GM19025 (cell line): ENCODE data around the gene CHST3.
"Not testable (repeated sequence)": the region's sequence is repeated elsewhere in the genome, so short reads cannot be mapped to it uniquely, and the experiment has no call there.

Experiments used
- ATAC-seq: cut with Tn5 transposase; IDR thresholded peaks from one replicate; pipeline ENCODE4 v1.9.1; 2021; ENCODE audit warnings: mild to moderate bottlenecking, low read depth, moderate library complexity; ENCODE audit not compliant: unreplicated experiment

The CHST3 gene

DNA sequence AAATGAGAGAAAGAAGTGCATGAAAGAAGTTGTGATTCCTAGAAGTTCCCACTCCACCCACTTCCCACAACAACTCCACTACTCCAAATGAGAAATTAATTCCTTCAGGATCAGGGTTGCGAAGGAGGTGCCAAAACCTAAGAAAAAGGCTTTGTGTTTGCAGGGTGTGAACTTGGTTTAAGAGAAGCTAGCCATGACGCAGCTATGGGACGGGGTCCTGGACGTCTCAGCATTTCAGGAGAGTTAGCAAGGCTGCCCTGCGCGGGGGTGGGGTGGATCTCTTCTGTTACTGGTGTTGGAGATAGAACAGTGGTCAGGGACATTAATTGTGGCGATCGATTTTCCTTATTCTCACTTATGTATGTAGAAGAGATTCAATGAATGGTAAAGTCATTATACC, 61.2 kb downstream of the CHST3 start:
- ATAC-seq, result no peak

DNA sequence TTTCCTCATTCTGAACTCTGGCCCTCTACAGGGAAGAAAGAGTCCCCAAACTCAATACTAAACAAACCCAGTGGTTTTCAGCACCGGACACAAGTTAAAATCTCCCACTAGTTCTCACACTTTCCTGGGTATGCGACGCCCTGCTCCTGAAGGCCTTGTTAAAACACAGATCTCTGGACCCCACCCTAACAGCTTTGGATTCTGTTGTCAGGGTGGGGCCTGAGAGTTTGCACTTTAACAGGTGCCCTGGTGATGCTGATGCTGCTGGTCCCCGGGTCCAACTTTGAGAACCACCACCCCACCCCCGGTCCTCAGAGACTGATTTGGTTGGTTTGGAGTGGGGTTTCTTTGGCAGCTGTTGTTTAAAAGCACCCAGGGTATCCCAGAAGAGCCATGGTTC, 61.6 kb downstream of the CHST3 start:
- ATAC-seq, result no peak

DNA sequence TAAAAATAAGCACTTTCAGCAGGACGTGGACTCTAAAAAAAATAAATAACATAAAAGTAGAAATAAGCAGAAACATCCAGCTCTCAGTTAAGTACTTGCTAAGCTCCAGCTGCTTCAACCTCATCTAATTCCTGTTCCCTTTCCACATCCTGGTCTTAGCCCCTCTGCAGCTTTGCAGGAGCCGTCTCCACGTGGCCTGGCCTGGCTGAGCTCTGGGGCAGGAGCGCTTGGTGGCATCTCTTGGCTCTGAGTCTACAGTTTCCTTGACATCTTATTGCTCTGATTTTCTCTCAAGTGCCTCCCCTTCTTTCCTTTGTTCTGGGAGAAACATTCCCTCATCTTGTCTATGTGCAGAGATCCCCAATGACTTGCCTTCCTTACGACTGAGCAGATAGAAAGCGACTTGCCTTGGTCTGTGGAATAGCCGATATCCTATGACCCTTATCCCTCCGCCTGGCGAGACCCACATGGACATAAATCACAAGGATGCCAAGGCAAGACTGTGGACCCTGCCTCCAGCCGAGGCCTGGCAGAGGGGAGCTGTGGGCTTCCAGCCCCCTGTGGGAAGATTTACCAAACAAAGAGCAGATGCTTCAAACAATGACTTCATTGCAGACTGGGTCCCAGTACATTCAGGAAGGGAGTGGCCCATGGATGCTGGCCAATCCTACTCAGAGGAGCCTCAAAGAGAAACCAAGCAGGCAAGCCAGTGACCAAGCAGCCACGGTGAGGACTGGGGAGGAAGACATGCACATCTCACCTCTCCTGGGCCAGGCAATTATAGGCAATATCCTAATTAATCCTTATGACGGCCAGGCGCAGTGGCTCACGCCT, 62.3 kb downstream of the CHST3 start:
- no peak for ATAC-seq

DNA sequence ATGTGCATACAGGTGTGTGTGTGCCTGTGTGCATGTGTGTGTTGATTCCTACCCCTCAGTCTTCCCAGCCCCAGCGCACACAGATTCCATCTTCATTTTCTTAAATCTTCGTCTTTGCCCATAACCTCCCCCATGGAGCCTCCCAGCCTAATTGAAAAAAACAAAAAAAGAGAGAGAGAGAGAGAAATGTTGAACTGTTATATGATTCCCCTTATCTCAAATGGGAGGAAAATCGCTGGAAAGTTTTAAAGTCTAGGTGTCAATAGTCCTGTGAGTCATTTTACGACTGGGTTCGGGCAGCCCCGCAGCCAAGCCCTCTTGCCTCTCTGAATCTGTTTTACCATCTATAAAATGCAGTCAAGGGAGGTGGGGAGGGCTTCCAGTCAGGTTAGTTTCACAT, 63.3 kb downstream of the CHST3 start:
- no peak for ATAC-seq

DNA sequence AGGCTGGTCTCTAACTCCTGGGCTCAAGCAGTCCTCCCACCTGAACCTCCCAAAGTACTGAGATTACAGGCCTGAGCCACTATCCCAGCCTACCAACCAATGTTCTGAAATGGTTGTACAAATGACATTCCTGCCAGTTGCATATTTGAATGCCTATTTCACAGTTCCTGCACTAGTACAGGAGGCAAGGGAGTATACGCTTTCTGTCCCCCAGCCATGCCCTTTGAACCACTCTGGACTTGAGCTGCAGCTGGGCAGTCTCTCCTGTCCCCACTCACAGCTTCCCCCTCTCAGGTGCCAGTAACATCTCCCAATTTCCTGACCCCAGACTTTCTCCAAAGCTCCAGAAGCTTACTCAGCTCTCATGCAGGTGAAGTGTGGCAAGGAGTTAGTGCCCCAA, 65.2 kb downstream of the CHST3 start:
- no peak for ATAC-seq

DNA sequence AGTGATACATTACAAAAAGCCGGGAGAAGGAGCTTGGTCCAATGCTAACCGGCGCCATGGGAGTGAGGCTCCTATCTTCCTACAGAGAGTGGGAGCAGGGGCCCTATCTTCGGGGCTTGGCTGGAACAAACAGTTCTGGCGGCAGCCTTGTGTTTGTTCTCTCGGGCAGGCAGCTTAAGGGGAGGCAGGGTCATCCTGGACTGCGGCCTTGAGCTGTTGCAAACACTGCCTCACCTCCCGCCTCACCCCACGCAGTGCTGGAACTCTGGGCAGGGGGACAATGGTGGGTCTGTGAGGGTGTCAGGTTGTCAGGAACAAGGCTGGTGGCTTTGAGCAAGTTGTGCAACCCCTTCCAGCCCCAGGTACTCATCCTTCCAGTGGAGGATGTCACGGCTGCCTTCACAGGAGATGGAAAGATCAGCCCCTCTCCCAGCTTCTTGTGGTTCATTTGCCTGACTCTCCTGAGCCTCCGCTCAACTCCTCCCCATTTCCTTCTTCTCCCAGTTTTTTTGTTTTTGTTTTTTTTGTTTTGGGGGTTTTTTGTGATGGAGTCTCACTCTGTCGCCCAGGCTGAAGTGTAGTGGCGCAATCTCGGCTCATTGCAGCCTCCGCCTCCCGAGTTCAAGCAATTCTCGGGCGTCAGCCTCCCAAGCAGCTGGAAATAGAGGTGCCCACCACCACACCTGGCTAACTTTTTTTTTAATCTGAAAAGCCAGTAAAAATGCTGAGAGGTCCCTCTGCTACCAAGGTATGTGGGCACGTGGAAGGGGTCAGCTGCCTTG, 66.8 kb downstream of the CHST3 start:
- no peak for ATAC-seq

DNA sequence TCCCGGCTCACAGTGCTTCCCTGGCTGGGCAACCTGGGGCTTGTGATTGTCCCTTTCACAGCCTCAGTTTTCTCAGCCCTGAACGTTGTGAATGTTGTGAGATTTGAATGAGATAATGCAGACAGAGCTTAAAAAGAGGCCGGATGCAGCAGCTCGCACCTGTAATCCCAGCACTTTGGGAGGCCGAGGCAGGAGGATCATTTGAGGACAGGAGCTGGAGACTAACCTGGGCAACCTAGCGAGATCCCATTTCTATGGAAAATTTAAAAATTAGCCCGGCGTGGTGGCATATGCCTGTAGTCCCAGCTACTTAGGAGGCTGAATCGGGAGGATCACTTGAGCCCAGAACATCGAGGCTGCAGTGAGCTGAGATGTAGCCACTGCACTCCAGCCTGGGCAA, 67.5 kb downstream of the CHST3 start:
- ATAC-seq, result no peak

DNA sequence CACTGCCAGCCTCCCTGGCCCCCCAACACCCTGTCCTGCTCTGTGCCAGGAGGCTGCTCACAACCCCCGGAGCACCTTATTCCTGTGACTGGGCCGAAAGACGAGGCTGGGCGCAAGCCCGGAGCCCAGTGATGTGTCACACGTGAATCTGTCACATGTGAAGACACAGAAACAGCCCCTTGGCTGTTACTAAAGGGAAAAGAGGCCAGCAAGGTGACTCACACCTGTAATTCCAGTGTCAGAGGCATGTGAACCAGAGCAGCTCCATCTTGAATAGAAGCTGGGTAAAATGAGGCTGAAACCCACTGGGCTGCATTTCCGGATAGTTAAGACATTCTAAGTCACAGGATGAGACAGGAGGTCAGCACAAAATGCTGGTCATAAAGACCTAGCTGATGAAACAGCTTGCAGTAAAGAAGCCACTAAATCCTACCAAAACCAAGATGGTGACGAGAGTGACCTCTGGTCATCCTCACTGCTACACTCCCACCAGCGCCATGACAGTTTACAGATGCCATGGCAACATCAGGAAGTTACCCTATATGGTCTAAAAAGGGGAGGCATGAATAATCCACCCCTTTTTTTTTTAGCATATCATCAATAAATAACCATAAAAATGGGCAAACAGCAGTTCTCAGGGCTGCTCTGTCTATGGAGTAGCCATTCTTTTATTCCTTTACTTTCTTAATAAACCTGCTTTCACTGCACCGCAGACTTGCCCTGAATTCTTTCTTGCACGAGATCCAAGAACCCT, 68.4 kb downstream of the CHST3 start:
- not testable (repeated sequence) for ATAC-seq

DNA sequence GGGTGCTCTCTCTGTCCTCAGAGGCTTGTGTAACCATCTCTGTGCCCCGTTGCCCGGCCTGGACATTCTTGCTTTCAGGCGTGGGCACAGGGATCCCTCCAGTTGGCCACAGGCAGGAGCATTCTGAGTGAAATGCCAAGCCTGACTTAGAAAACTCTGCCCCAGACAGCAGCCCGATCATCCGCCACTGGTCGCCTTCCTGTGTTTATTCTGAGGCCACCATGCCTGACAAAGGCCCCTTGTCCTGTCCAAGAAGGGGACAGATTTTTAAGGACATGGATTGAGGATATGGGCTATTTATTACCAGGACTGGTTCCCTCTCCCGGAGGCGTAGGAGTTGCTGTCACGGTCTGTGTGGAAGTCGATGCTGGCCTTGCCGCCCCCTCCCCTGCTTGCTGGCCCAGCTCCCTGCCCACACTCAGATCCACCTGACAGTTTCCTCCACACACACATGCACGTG, 69.9 kb downstream of the CHST3 start:
- no peak for ATAC-seq

DNA sequence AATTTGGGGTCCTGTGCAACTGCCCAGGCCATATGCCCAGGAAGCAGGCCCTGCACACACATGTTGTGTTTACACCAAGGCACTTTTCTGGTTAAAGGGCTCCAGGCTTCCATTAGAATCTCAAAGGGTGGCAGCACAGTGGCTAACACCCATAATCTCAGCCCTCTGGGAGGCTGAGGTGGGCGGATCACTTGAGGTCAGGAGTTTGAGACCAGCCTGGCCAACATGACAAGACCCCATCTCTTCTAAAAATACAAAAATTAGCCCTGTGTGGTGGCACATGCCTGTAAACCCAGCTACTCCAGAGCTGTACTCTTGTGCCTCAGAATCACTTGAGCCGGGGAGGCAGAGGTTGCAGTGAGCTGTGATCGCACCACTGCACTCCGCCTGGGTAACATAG, 70.6 kb downstream of the CHST3 start:
- no peak for ATAC-seq

DNA sequence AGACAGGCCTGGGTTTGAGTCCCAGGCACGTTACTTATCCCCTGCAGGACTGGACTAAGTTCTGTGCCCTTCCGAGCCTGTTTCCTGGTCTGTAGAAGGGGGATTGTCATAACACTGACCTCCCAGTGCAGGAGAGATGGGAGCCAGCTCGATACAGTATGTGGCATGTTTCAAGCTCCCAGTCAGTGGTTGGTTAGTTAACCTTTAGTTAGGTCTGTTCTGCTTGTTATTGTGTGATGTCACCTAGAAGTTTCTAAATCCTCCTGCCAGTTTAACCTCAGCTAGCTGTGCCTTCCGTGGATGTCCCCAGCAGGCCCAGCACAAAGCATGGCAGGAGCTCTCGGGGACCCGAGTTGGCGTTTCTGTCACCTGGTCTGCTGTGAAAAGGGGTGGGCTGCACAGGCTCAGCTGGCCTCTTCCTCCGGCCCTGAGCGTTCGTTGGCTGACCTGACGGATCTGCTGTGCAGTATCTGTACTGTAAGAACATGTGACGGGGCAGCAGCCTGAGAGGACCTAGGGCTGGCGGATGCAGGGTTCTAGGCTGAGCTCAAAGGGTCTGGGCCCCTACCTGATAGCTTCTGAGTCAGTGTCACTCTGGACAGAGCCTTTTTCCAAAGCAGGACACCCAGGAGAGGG, 71.2 kb downstream of the CHST3 start:
- no peak for ATAC-seq

DNA sequence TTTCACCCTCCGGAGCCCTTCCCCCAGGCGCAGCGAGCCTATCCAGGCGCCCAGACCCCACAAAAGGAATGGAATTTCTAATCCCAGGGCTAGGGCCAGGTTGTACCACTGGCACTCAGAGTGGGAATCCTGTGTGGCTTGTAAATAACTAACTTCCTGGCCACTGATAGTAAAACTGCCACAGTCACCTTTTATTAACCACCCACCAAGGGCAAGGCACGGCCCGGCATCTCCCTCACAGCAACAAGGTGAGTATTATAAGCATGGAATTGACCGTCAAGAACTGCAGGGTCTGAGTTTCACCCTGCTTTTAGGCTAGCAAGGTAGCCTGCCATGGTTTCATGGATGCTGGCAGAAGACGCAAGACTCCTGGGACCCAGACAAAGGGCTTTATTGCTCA, 73.1 kb downstream of the CHST3 start:
- ATAC-seq, result no peak

DNA sequence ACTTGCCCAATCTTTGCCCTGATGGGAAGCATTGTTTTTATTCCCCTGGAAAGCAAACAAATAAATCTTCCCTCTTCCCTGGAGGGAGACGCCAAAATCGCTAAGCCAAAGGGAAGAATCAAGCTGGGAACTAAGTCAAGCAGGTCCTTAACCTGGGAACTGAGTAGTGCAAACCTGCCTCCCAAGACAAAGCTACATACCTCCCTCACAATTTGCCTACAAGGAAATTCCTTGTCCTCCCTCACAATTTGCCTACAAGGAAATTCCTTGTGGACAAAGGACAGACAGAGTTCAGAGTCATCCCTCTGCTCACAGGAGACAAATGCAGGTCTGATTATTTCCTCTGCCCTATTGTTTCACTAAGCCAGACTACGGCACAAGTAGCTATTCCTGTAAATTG, 73.6 kb downstream of the CHST3 start:
- ATAC-seq, result no peak

DNA sequence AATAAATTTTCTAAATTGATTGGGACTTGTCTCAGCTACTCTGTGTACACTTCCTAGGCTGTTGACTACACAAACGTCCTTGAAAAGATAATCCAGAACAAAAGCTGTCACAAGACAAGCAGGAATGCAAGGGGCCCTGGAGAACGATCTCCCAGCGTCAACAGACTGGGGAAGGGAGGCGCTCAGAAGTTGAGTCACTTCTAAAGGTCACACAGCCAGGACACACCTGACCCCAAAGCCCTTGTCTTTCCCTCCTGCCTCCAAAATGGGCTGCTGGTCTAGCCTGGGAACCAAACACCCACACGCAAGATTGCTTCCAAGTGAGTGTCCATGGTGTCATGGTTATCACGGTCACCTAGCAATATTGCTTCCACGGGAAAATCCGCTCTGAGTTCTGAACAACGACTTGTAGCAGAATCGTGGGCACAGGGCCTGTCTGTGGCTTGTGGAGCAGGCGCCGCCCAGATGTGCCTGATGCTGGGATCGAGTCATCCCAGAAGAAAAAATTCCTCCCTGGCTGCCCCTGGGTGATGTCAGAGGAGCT, 74.3 kb downstream of the CHST3 start:
- ATAC-seq, result no peak

DNA sequence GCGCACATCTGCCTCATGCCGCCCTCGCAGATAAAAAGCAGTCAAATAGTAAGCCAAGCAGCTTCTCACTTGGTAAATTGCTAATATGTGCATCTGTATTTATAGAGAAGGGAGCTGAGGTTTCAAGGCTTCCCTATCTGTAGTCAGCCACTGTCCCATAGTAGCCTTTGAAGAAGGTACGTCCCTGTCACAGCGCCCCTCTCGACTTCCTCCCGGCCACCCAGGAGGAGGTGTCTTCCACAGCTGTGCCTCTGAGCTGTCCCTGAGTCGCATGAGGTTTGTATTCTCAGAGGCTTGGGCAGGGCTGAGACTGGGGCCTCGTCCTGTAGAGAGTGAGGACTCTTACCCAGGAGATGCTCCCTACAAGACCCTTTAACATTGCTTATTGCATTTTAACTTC, 75.2 kb downstream of the CHST3 start:
- no peak for ATAC-seq

DNA sequence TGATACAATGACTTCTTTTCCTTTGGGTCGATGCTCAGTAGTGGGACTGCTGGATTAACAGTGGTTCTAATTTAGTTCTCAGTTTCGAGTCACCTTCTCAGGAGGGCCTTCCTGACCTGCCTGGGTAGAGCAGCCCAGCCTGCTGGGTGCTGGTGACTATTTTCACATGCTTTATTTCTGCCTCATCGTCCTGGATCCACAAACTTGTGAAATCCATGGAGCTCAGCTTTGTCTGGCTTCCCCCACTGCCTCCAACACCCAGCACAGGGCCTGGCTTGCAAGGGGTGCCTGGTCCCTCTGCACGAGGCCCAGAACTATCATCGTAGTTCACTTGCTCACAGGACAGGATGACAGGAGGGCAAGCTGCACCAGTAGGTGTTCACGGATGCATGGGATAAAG, 77.3 kb downstream of the CHST3 start:
- ATAC-seq, result no peak

DNA sequence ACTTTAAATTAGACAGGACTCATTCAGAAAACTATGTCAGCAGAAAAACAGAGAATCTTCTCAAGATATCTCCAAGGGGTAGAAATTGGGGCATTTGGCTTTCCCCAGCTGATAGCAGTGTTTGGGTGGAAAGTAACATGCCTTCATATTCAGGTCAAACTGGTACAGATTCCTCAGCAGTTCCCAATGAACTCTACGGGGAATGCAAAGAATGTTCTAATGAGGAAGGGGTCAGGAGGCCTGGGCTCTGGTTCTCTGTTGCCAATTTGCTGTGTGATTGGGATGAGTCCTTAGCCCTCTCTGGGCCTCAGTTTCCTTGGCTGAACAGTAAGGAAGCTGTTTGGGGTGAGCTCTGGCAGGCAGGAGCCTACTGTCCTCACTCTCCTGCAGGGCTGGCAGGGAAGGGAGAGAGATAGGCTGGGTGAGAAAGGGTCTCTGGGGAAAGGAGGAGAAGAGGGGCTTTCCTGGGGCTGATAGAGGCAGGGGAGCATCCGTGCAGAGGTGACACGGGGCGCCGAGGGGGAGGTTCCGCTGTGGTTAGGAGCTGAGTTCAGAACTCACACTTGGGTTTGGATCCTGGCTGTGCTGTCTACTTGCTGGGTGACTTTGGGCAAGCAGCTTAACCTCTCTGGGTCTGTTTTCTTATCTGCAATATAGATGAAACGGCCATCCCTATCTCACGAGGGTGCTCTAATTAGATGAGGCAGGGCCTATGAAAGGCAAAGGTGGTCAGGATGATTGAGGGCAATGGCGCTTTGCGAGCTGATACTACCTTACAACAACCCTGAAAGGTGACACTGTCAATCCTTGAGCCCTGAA, 79.0 kb downstream of the CHST3 start:
- no peak for ATAC-seq

DNA sequence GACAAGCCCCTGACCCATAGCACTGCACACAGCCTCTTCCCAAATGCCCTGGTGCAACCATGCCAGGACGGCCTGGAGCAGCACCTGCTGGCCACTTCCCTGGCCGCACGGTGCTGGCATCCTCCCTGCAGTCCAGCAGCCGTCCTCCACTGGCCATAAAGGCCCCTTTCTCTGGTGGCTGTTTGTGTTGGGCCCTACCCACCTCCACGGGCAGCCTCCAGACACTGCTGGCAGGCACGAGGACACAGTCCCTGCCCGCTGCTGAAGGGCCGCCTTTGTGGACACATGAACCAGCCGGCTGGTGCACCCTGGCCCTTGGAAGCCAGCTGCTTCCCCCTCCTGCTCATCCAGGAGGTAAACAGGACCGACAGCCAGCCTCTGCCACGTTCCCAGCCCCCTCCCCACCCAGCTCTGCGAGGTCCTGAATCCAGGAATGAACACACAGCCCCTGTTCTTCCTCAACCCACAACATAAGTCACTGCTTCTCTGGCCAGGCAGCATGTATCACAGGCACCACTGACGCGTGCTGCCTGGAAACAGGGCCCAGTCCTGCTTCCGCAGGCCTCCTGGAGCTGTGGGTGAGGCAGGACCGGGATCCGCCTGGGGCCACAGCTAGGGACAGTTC, 80.3 kb downstream of the CHST3 start:
- no peak for ATAC-seq

DNA sequence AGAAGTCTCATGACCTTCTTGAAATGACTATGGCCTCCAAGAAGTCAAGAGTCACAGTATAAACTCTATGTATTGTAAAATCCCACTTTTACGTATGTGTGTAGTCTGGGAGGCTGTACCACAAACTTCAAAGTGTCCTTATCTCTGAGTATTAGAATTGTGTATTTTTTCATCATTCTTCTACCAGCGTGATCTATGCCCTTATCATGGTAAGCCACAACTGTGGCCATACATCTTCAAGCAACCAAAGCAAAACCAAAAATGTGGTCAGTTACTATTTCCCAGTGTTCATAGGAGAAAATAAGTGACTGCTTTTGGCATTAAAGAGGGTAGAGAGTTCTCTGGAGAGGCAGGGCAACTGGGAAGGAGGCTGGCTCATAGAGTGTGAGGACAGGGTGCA, 81.4 kb downstream of the CHST3 start:
- no peak for ATAC-seq
